Liver (tissue), 3 donors: ENCODE measurements around the gene PRPSAP1.

Source experiments
- ATF3 ChIP-seq: IDR thresholded peaks from 2 replicates; pipeline ENCODE4 v1.6.1; 2016; ENCODE audit warnings: antibody characterized with exemption
- CTCF ChIP-seq: fragments of 150-350 bp; IDR thresholded peaks from 2 replicates; pipeline ENCODE4 v1.5.1; 2017; ENCODE audit warnings: improper control_type of control experiment, low read depth, low read length; ENCODE audit not compliant: missing input control
- GABPA ChIP-seq, 2 donors: IDR thresholded peaks in 1 of 2; conservative IDR thresholded peaks in 1 of 2; 2 replicates each; pipeline ENCODE4 v1.6.1; 2016; ENCODE audit warnings: antibody characterized with exemption in 2 of 2, mild to moderate bottlenecking in 1 of 2, moderate library complexity in 1 of 2
- HNF4G ChIP-seq: IDR thresholded peaks from 2 replicates; pipeline ENCODE4 v1.6.1; 2016; ENCODE audit warnings: antibody characterized with exemption
- NR2F2 ChIP-seq: IDR thresholded peaks from 2 replicates; pipeline ENCODE4 v1.6.1; 2016; ENCODE audit warnings: antibody characterized with exemption
- RAD21 ChIP-seq, 2 donors: IDR thresholded peaks; 2 replicates each; pipeline ENCODE4 v1.6.1; 2016; ENCODE audit warnings: antibody characterized with exemption in 2 of 2, mild to moderate bottlenecking in 2 of 2
- REST ChIP-seq: IDR thresholded peaks from 2 replicates; pipeline ENCODE4 v1.6.1; 2016; ENCODE audit warnings: antibody characterized with exemption, mild to moderate bottlenecking
- RXRA ChIP-seq, 2 donors: IDR thresholded peaks; 2 replicates each; pipeline ENCODE4 v1.6.1; 2017 to 2018; ENCODE audit warnings: antibody characterized with exemption in 2 of 2, mild to moderate bottlenecking in 1 of 2
- TF ChIP-seq, protein P1 (sequence below): IDR thresholded peaks from 2 replicates; pipeline ENCODE4 v1.6.1; 2016; ENCODE audit warnings: antibody characterized with exemption
- TF ChIP-seq, protein P2 (sequence below): IDR thresholded peaks from 2 replicates; pipeline ENCODE4 v1.6.1; 2016; ENCODE audit warnings: antibody characterized with exemption
- donor health status: healthy.
- donor health status: healthy.

DNA sequence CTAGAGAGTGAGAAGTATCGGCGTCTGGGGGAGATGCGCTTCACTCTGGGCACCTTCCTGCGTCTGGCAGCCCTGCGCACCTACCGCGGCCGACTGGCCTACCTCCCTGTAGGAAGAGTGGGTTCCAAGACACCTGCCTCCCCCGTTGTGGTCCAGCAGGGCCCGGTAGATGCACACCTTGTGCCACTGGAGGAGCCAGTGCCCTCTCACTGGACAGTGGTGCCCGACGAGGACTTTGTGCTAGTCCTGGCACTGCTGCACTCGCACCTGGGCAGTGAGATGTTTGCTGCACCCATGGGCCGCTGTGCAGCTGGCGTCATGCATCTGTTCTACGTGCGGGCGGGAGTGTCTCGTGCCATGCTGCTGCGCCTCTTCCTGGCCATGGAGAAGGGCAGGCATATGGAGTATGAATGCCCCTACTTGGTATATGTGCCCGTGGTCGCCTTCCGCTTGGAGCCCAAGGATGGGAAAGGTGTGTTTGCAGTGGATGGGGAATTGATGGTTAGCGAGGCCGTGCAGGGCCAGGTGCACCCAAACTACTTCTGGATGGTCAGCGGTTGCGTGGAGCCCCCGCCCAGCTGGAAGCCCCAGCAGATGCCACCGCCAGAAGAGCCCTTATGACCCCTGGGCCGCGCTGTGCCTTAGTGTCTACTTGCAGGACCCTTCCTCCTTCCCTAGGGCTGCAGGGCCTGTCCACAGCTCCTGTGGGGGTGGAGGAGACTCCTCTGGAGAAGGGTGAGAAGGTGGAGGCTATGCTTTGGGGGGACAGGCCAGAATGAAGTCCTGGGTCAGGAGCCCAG is 33.5 kb upstream of the PRPSAP1 start:
- TF ChIP-seq CTCF (no peak), HNF4G (no peak), RAD21 (IDR thresholded peaks at IDR 0.05) (no peak), ATF3 (no peak), RXRA (IDR thresholded peaks at IDR 0.05) (no peak), GABPA (IDR thresholded peaks at IDR 0.05 in 1 of 2, conservative IDR thresholded peaks at IDR 0.05 in 1 of 2) (no peak), REST (no peak), NR2F2 (no peak)
- TF ChIP-seq, protein P1, sequence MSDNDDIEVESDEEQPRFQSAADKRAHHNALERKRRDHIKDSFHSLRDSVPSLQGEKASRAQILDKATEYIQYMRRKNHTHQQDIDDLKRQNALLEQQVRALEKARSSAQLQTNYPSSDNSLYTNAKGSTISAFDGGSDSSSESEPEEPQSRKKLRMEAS, result no peak
- TF ChIP-seq, protein P2, sequence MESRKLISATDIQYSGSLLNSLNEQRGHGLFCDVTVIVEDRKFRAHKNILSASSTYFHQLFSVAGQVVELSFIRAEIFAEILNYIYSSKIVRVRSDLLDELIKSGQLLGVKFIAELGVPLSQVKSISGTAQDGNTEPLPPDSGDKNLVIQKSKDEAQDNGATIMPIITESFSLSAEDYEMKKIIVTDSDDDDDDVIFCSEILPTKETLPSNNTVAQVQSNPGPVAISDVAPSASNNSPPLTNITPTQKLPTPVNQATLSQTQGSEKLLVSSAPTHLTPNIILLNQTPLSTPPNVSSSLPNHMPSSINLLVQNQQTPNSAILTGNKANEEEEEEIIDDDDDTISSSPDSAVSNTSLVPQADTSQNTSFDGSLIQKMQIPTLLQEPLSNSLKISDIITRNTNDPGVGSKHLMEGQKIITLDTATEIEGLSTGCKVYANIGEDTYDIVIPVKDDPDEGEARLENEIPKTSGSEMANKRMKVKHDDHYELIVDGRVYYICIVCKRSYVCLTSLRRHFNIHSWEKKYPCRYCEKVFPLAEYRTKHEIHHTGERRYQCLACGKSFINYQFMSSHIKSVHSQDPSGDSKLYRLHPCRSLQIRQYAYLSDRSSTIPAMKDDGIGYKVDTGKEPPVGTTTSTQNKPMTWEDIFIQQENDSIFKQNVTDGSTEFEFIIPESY, result no peak
